HTR-8/SVneo (cell line): ENCODE data around the gene FMNL2.
A peak's percentile ranks its signal among the peaks of the same experiment; 100 is the strongest.
"Not testable (repeated sequence)": the region's sequence is repeated elsewhere in the genome, so short reads cannot be mapped to it uniquely, and the experiment has no call there.

ENCODE experiments used
- DNase-seq: peaks from one replicate; pipeline ENCODE4 v3.0.0; 2011; ENCODE audit warnings: low spot score, mixed read lengths; ENCODE audit not compliant: insufficient read length
- FAIRE-seq: peaks from 2 replicates; lab custom pipeline; 2011; peaks lifted over from hg19 to GRCh38; lab: Jason Lieb, UNC

FMNL2 gene

GRCh38 chr2:152462120-152462519, 127.1 kb downstream of the FMNL2 start:
- DNase-seq (no peak), FAIRE-seq (no peak)

- DNase-seq (no peak), FAIRE-seq (no peak)
These were observed 127.8 kb downstream of the FMNL2 start for GRCh38 chr2:152462779-152463178.

GRCh38 chr2:152464851-152465470, 130.0 kb downstream of the FMNL2 start:
- no peak for DNase-seq

GRCh38 chr2:152465541-152465940, 130.6 kb downstream of the FMNL2 start:
- no peak for DNase-seq

More at GRCh38 chr2:152464851-152465470, 130.0 kb downstream of the FMNL2 start:
- FAIRE-seq, result no peak

GRCh38 chr2:152466041-152466440, 131.1 kb downstream of the FMNL2 start:
- DNase-seq (peak; percentile 29), FAIRE-seq (no peak)

More at GRCh38 chr2:152465541-152465940, 130.6 kb downstream of the FMNL2 start:
- no peak for FAIRE-seq

- no peak for FAIRE-seq
- no peak for DNase-seq
These were observed 132.2 kb downstream of the FMNL2 start for GRCh38 chr2:152466980-152467676.

GRCh38 chr2:152467677-152468410, 132.9 kb downstream of the FMNL2 start:
- no peak for DNase-seq
- no peak for FAIRE-seq

- DNase-seq, result no peak
- FAIRE-seq, result no peak
These were observed 134.1 kb downstream of the FMNL2 start for GRCh38 chr2:152468899-152469692.

GRCh38 chr2:152470861-152471854, 136.2 kb downstream of the FMNL2 start:
- FAIRE-seq (no peak), DNase-seq (no peak)

- FAIRE-seq (no peak), DNase-seq (no peak)
These were observed 137.5 kb downstream of the FMNL2 start for GRCh38 chr2:152472481-152472887.

GRCh38 chr2:152473151-152473857, 138.3 kb downstream of the FMNL2 start:
- FAIRE-seq, result no peak
- no peak for DNase-seq

GRCh38 chr2:152474523-152474922, 139.5 kb downstream of the FMNL2 start:
- FAIRE-seq, DNase-seq: not testable (repeated sequence)

- DNase-seq, result no peak
These were observed 141.0 kb downstream of the FMNL2 start for GRCh38 chr2:152475982-152476381.

GRCh38 chr2:152477347-152478092, 142.5 kb downstream of the FMNL2 start:
- DNase-seq, result no peak
- no peak for FAIRE-seq

More at GRCh38 chr2:152475982-152476381, 141.0 kb downstream of the FMNL2 start:
- no peak for FAIRE-seq

- FAIRE-seq, result no peak
- DNase-seq, result no peak
These were observed 144.3 kb downstream of the FMNL2 start for GRCh38 chr2:152479282-152479681.

GRCh38 chr2:152480821-152481399, 145.9 kb downstream of the FMNL2 start:
- DNase-seq (no peak), FAIRE-seq (no peak)

GRCh38 chr2:152481881-152482583, 147.1 kb downstream of the FMNL2 start:
- FAIRE-seq (peak; percentile 44), DNase-seq (no peak)
